ENCODE data around the gene EFL1. TPM values are rescaled to one million over a fixed set of nuclear protein-coding genes. Genes with fewer than 3 reads are reported as not detected.

The EFL1 gene
- total RNA-seq, 2 experiments from 2014 or later = 25.1 to 25.7 TPM

- H3K4me1 ChIP-seq (ENCODE audit: insufficient read depth, low read length, poor library complexity, severe bottlenecking) = no peaks in the 10 kb centered on the region
- no peak for DNase-seq (ENCODE audit: low spot score)
- H3K9me2 ChIP-seq (ENCODE audit: insufficient read depth, low read length) = no peaks in the 10 kb centered on the region
- no peaks in the 10 kb centered on the region for H3K9me3 ChIP-seq (ENCODE audit: low read length)
- H3K27ac ChIP-seq (ENCODE audit: low read depth, low read length, poor library complexity, severe bottlenecking) = no peak overlapping the region
- no TSS peak for BruUV-seq (replicated peaks)
- no peak overlapping the region for H3K4me3 ChIP-seq (ENCODE audit: low read depth, low read length, poor library complexity, severe bottlenecking)
- no peaks in the 10 kb centered on the region for H3K79me2 ChIP-seq (ENCODE audit: insufficient read depth, low read depth, low read length)
- no peak overlapping the region for H2AFZ ChIP-seq (ENCODE audit: low read length)
- TF ChIP-seq EZH2phosphoT487 (IDR thresholded peaks at IDR 0.05; ENCODE audit: borderline replicate concordance, low read depth, low read length) (no peak), CTCF (conservative IDR thresholded peaks at IDR 0.05; ENCODE audit: low read length) (no peak)
- intact Hi-C loops (cut with micrococcal nuclease; ENCODE audit: unreplicated experiment) = no loop called here
- POLR2A ChIA-PET = interaction anchor here (0.5 to 0.9 kb wide), 5 partner anchors 23 to 1903 kb away, joined by 3 to 8 read pairs (median 3); partner anchors contain the start of gene RPS17
- peaks cover 55% of the 10 kb centered on the region for H3K36me3 ChIP-seq (ENCODE audit: insufficient read depth, low read length)
- no peaks in the 10 kb centered on the region for H4K20me1 ChIP-seq (ENCODE audit: insufficient read depth, low read length)
- H3K4me2 ChIP-seq (ENCODE audit: low read length) = no peak overlapping the region
- CTCF ChIA-PET (ENCODE audit: unreplicated experiment) = no interaction called here
Observed at GRCh38 chr15:82134461-82134860, 128.1 kb downstream of the EFL1 start.

DNA sequence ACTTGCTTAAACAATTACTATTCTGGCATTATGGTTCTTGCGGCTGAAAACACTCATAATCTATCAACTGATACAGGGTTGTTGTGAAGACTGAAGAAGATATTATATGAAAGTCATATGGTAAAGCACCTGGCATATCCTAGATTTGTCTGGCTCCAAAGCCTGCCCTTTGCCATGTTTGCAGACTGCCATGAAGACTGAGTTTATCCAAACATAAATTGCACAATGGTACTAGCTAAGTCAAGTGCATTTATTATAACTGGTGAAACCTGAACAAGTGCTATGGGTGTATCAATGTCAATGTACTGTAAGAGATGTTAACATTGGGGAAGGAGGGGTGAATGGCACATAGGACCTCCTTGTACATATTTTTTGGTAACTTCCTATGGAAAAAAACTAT, 129.3 kb downstream of the EFL1 start:
- Histone ChIP-seq H3K79me2 (ENCODE audit: insufficient read depth, low read depth, low read length) (no peaks in the 10 kb centered on the region), H3K4me2 (ENCODE audit: low read length) (no peak overlapping the region), H3K4me1 (ENCODE audit: insufficient read depth, low read length, poor library complexity, severe bottlenecking) (no peaks in the 10 kb centered on the region), H3K27ac (ENCODE audit: low read depth, low read length, poor library complexity, severe bottlenecking) (no peak overlapping the region), H2AFZ (ENCODE audit: low read length) (no peak overlapping the region), H3K4me3 (ENCODE audit: low read depth, low read length, poor library complexity, severe bottlenecking) (no peak overlapping the region), H3K9me2 (ENCODE audit: insufficient read depth, low read length) (no peaks in the 10 kb centered on the region), H3K36me3 (ENCODE audit: insufficient read depth, low read length) (peaks cover 63% of the 10 kb centered on the region), H4K20me1 (ENCODE audit: insufficient read depth, low read length) (no peaks in the 10 kb centered on the region), H3K9me3 (ENCODE audit: low read length) (no peaks in the 10 kb centered on the region)
- no peak for TF ChIP-seq EZH2phosphoT487 (IDR thresholded peaks at IDR 0.05; ENCODE audit: borderline replicate concordance, low read depth, low read length)
- no peak for TF ChIP-seq CTCF (conservative IDR thresholded peaks at IDR 0.05; ENCODE audit: low read length)
- no TSS peak for BruUV-seq (replicated peaks)
- intact Hi-C loops (cut with micrococcal nuclease; ENCODE audit: unreplicated experiment) = no loop called here
- ChIA-PET POLR2A (interaction anchor here (0.7 kb wide), 1 partner anchor 21 kb away, joined by 3 read pairs; no protein-coding TSS in a partner anchor), CTCF (ENCODE audit: unreplicated experiment) (no interaction called here)
- DNase-seq (ENCODE audit: low spot score) = no peak

DNA sequence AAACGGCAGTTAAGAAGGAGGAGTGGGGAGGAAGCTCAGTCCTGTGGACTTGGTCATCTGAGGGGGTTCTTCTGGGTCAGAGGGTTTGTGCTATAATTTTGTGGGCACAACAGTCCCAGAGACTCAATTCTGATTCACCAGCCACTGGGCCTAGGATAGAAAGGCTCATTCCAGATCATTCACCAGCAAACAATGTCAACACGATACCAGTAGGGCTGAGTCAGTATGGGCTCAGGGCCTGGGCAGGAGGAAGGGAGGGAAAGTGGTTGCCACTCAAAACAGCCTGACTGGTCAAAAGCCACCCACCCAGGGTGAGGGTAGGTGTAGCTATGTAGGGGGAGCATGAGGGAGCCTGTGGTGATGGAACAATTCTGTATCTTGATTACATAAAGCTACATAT, 129.8 kb downstream of the EFL1 start:
- Histone ChIP-seq H3K36me3 (ENCODE audit: insufficient read depth, low read length) (peaks cover 64% of the 10 kb centered on the region), H3K79me2 (ENCODE audit: insufficient read depth, low read depth, low read length) (no peaks in the 10 kb centered on the region), H3K4me1 (ENCODE audit: insufficient read depth, low read length, poor library complexity, severe bottlenecking) (no peaks in the 10 kb centered on the region), H3K4me2 (ENCODE audit: low read length) (no peak overlapping the region), H3K9me2 (ENCODE audit: insufficient read depth, low read length) (no peaks in the 10 kb centered on the region), H2AFZ (ENCODE audit: low read length) (no peak overlapping the region), H4K20me1 (ENCODE audit: insufficient read depth, low read length) (no peaks in the 10 kb centered on the region), H3K4me3 (ENCODE audit: low read depth, low read length, poor library complexity, severe bottlenecking) (no peak overlapping the region), H3K9me3 (ENCODE audit: low read length) (no peaks in the 10 kb centered on the region), H3K27ac (ENCODE audit: low read depth, low read length, poor library complexity, severe bottlenecking) (no peak overlapping the region)
- BruUV-seq (replicated peaks) = no TSS peak
- TF ChIP-seq EZH2phosphoT487 (IDR thresholded peaks at IDR 0.05; ENCODE audit: borderline replicate concordance, low read depth, low read length) (no peak), CTCF (conservative IDR thresholded peaks at IDR 0.05; ENCODE audit: low read length) (no peak)
- CTCF ChIA-PET (ENCODE audit: unreplicated experiment) = no interaction called here
- POLR2A ChIA-PET = interaction anchor here (0.7 kb wide), 1 partner anchor 20 kb away, joined by 3 read pairs; no protein-coding TSS in a partner anchor
- no peak for DNase-seq (ENCODE audit: low spot score)
- intact Hi-C loops (cut with micrococcal nuclease; ENCODE audit: unreplicated experiment) = no loop called here

Data from OCI-LY7 (cell line).